HepG2 (cell line): ENCODE data around the gene CMYA5. TPM values are rescaled to one million over a fixed set of nuclear protein-coding genes. Genes with fewer than 3 reads are reported as not detected.

Source experiments
- ATAC-seq: fragments of 200-7000 bp; cut with Tn5 transposase; 3 replicates; pipeline ENCODE4 v1.9.1; 2020; ENCODE audit warnings: mild to moderate bottlenecking, moderate library complexity
- BruUV-seq: library from RNA; stranded (reverse); fragments of 400-500 nt; replicated peaks from 2 replicates; lab custom pipeline; 2021; lab: Mats Ljungman, UMichigan
- CTCF ChIA-PET: fragments of 300-600 bp; formaldehyde crosslinking; extraction: SDS; loops from one replicate; lab custom pipeline; 2021; ENCODE audit warnings: low total read pairs, inconsistent platforms, low intra/inter-chr PET ratio; lab: Yijun Ruan, JAX
- POLR2A ChIA-PET: fragments of 350-600 bp; sonication (Branson Sonifier 250); formaldehyde crosslinking; loops from one replicate; lab custom pipeline; 2020; ENCODE audit warnings: antibody characterized with exemption, inconsistent platforms; lab: Yijun Ruan, JAX
- DNase-seq: peaks from one replicate; pipeline ENCODE4 v3.0.0-alpha.2; 2015; ENCODE audit warnings: low spot score
- FAIRE-seq: peaks from 3 replicates; lab custom pipeline; 2011; peaks lifted over from hg19 to GRCh38; lab: Jason Lieb, UNC
- H2AFZ ChIP-seq: one replicate; pipeline ENCODE4 v1.6.1; 2011; ENCODE audit warnings: low read length, inconsistent platforms
- H3K27ac ChIP-seq: fragments of 300-600 bp; 3 replicates; pipeline ENCODE4 v1.8.0; 2011; ENCODE audit warnings: mixed run types, mild to moderate bottlenecking, mixed read lengths, low read length, inconsistent platforms; ENCODE audit not compliant: insufficient read depth; ENCODE audit errors: extremely low read length
- H3K27me3 ChIP-seq, 2 experiments: fragments of 200-600 bp in 1 of 2; 2 replicates in 1 of 2; 3 replicates in 1 of 2; pipeline versions ENCODE4 v1.6.0 to v1.8.0; 2011; ENCODE audit warnings: low read length in 2 of 2, mild to moderate bottlenecking in 2 of 2, moderate library complexity in 2 of 2, inconsistent platforms in 1 of 2; ENCODE audit not compliant: insufficient read depth in 2 of 2, control insufficient read depth in 1 of 2
- H3K36me3 ChIP-seq, 2 experiments: fragments of 200-600 bp in 1 of 2; replicated peaks in 1 of 2; 2 replicates in 1 of 2; 3 replicates in 1 of 2; pipeline versions ENCODE4 v1.5.1 to v1.8.0; 2011; ENCODE audit warnings: low read length in 2 of 2, inconsistent platforms in 1 of 2; ENCODE audit not compliant: insufficient read depth in 2 of 2, control insufficient read depth in 1 of 2
- H3K4me1 ChIP-seq: 2 replicates; pipeline ENCODE4 v1.5.1; 2012; ENCODE audit warnings: low read length, inconsistent platforms; ENCODE audit not compliant: insufficient read depth
- H3K4me2 ChIP-seq: 2 replicates; pipeline ENCODE4 v1.6.0; 2011; ENCODE audit warnings: low read depth, low read length, inconsistent platforms
- H3K4me3 ChIP-seq, 3 experiments: fragments of 200-600 bp in 1 of 3; sonication (generic), shearing (Covaris generic) in 1 of 3; replicated peaks in 1 of 3; 2 replicates each; pipeline ENCODE4 v1.5.1; 2011 to 2016; ENCODE audit warnings: low read length in 3 of 3, inconsistent platforms in 2 of 3, low read depth in 2 of 3, mild to moderate bottlenecking in 2 of 3, control low read depth in 1 of 3, mixed read lengths in 1 of 3; ENCODE audit not compliant: insufficient read depth in 1 of 3
- H3K79me2 ChIP-seq: one replicate; pipeline ENCODE4 v1.6.1; 2011; ENCODE audit warnings: low read length, inconsistent platforms; ENCODE audit not compliant: insufficient read depth
- H3K9ac ChIP-seq: 2 replicates; pipeline ENCODE4 v1.6.0; 2011; ENCODE audit warnings: mild to moderate bottlenecking, low read depth, low read length, inconsistent platforms; ENCODE audit not compliant: insufficient read depth
- H3K9me3 ChIP-seq: 2 replicates; pipeline ENCODE4 v1.5.1; 2012; ENCODE audit warnings: mild to moderate bottlenecking, low read length
- H4K20me1 ChIP-seq: 2 replicates; pipeline ENCODE4 v1.6.0; 2011; ENCODE audit warnings: inconsistent platforms, mild to moderate bottlenecking, low read length, moderate library complexity; ENCODE audit not compliant: insufficient read depth
- ATF3 ChIP-seq: sonication (generic); formaldehyde crosslinking; IDR thresholded peaks from 2 replicates; pipeline ENCODE4 v1.4.0; 2020; ENCODE audit warnings: missing genetic modification reagents
- BATF2 ChIP-seq: sonication (generic); formaldehyde crosslinking; IDR thresholded peaks from 2 replicates; pipeline ENCODE4 v1.8.0; 2022; ENCODE audit warnings: mild to moderate bottlenecking, missing genetic modification reagents, moderate library complexity
- CBFB ChIP-seq: sonication (generic); formaldehyde crosslinking; IDR thresholded peaks from 2 replicates; pipeline ENCODE4 v1.4.0; 2020; ENCODE audit warnings: missing genetic modification reagents
- DNMT3B ChIP-seq: conservative IDR thresholded peaks from 2 replicates; pipeline ENCODE4 v1.6.1; 2016; ENCODE audit warnings: missing biosample characterization, control low read depth
- ESRRA ChIP-seq: sonication (generic); formaldehyde crosslinking; IDR thresholded peaks from 2 replicates; pipeline ENCODE4 v1.5.1; 2020; ENCODE audit warnings: mild to moderate bottlenecking, low read depth, missing genetic modification reagents
- FOSL1 ChIP-seq: sonication (generic); formaldehyde crosslinking; IDR thresholded peaks from 2 replicates; pipeline ENCODE4 v1.9.0; 2021; ENCODE audit warnings: missing genetic modification reagents, borderline replicate concordance
- GLMP ChIP-seq: sonication (generic); formaldehyde crosslinking; IDR thresholded peaks from 2 replicates; pipeline ENCODE4 v1.9.0; 2021; ENCODE audit warnings: missing genetic modification reagents, mild to moderate bottlenecking, borderline replicate concordance
- HDAC1 ChIP-seq: sonication (generic); formaldehyde crosslinking; IDR thresholded peaks from 2 replicates; pipeline ENCODE4 v1.5.1; 2020; ENCODE audit warnings: mild to moderate bottlenecking, missing genetic modification reagents
- HINFP ChIP-seq: sonication (generic); formaldehyde crosslinking; IDR thresholded peaks from 2 replicates; pipeline ENCODE4 v1.4.0; 2020; ENCODE audit warnings: low read depth, mild to moderate bottlenecking, missing genetic modification reagents
- HMGA1 ChIP-seq: sonication (generic); formaldehyde crosslinking; conservative IDR thresholded peaks from 2 replicates; pipeline ENCODE4 v1.4.0; 2020; ENCODE audit warnings: missing genetic modification reagents
- KDM6A ChIP-seq: IDR thresholded peaks from 2 replicates; pipeline ENCODE4 v1.6.1; 2016; ENCODE audit warnings: low read depth
- MAFF ChIP-seq: IDR thresholded peaks from 2 replicates; pipeline ENCODE4 v1.6.1; 2011; ENCODE audit warnings: low read depth, low read length, improper control_type of control experiment
- MAFK ChIP-seq, 2 experiments: IDR thresholded peaks in 1 of 2; conservative IDR thresholded peaks in 1 of 2; 2 replicates each; pipeline ENCODE4 v1.6.1; 2011; ENCODE audit warnings: improper control_type of control experiment in 2 of 2, low read length in 2 of 2
- MED8 ChIP-seq: sonication (generic); formaldehyde crosslinking; IDR thresholded peaks from 2 replicates; pipeline ENCODE4 v1.8.1; 2023; ENCODE audit warnings: mild to moderate bottlenecking, missing genetic modification reagents; ENCODE audit not compliant: insufficient replicate concordance
- NFE2L2 ChIP-seq: fragments of 150-350 bp; IDR thresholded peaks from 2 replicates; pipeline ENCODE4 v1.6.1; 2014; ENCODE audit warnings: low read length
- NR2F2 ChIP-seq: IDR thresholded peaks from 2 replicates; pipeline ENCODE4 v1.6.1; 2012; ENCODE audit warnings: low read depth, inconsistent platforms, borderline replicate concordance
- RAD21 ChIP-seq: fragments of 450-650 bp; formaldehyde crosslinking; IDR thresholded peaks from 2 replicates; pipeline ENCODE4 v1.5.0; 2020; ENCODE audit warnings: mild to moderate bottlenecking
- SMAD9 ChIP-seq: sonication (generic); formaldehyde crosslinking; IDR thresholded peaks from 2 replicates; pipeline ENCODE4 v1.5.1; 2020; ENCODE audit warnings: mild to moderate bottlenecking, missing genetic modification reagents
- ZFYVE20 ChIP-seq: sonication (generic); formaldehyde crosslinking; IDR thresholded peaks from 2 replicates; pipeline ENCODE4 v1.8.0; 2023; ENCODE audit warnings: low read depth, mild to moderate bottlenecking, moderate library complexity, missing genetic modification reagents, borderline replicate concordance
- ZNF337 ChIP-seq: sonication (generic); formaldehyde crosslinking; IDR thresholded peaks from 2 replicates; pipeline ENCODE4 v1.5.1; 2020; ENCODE audit warnings: missing genetic modification reagents, low read depth, mild to moderate bottlenecking, borderline replicate concordance
- ZNF619 ChIP-seq: sonication (generic); formaldehyde crosslinking; IDR thresholded peaks from 2 replicates; pipeline ENCODE4 v1.4.0; 2020; ENCODE audit warnings: mild to moderate bottlenecking, missing genetic modification reagents
- ZNF879 ChIP-seq: sonication (generic); formaldehyde crosslinking; IDR thresholded peaks from 2 replicates; pipeline ENCODE4 v1.8.1; 2023; ENCODE audit warnings: missing genetic modification reagents
- ZSCAN30 ChIP-seq: sonication (generic); formaldehyde crosslinking; IDR thresholded peaks from 2 replicates; pipeline ENCODE4 v1.5.0; 2020; ENCODE audit warnings: mild to moderate bottlenecking, missing genetic modification reagents
- WGBS: methylation state at CpG from one replicate; pipeline ENCODE4 v1.1.6; 2017; ENCODE audit warnings: low lambda C conversion rate; 5-methylcytosine and 5-hydroxymethylcytosine counted together
- in situ Hi-C: cut with HindIII; loops from 2 replicates; pipeline ENCODE4 v1.10.0; 2017; ENCODE audit warnings: low pct_unique_long_range_greater_than_20kb; ENCODE audit not compliant: extremely low pct_ligation_motif_present
- intact Hi-C: fragments of 100-400 bp; cut with micrococcal nuclease; formaldehyde crosslinking; loops from one replicate; pipeline ENCODE4 v1.10.0; 2022; ENCODE audit not compliant: unreplicated experiment
- polyA plus RNA-seq, 8 experiments: library from polyadenylated mRNA; depleted of rRNA in 3 of 8; stranded (reverse) in 7 of 8; unstranded in 1 of 8; fragments of >200 nt; fragmentation: Illumina TruSeq in 4 of 8; extraction: Trizol in 4 of 8; gene quantifications; 2 replicates each; pipeline versions ENCODE4 v1.2.1 to v1.2.3, GENCODE V29; 2011 to 2016; ENCODE audit warnings: low read depth in 4 of 8, missing spikeins in 1 of 8, mixed read lengths in 1 of 8; ENCODE audit not compliant: insufficient read depth in 1 of 8
- total RNA-seq, 5 experiments: library from RNA; depleted of rRNA; stranded (reverse); fragments of >200 nt; fragmentation: Illumina TruSeq; extraction: Trizol; gene quantifications; 2 replicates each; pipeline ENCODE4 v1.2.3, GENCODE V29; 2016; ENCODE audit warnings: low read depth in 1 of 5

The CMYA5 gene
- total and polyA plus RNA-seq, 2 of the 13 experiments (the other 11 are each of a cell fraction or from before 2014, with no cell fraction given), result 0.13 to 0.51 TPM

- in situ Hi-C loops (no loop called here), intact Hi-C loops (no loop called here)
- no peaks in the 10 kb centered on the region for H3K36me3 ChIP-seq
- H3K27me3 ChIP-seq, result peaks cover 0 to 4% of the 10 kb centered on the region in 2 experiments; a peak in 2 of 5 replicates
- H3K9ac ChIP-seq, result no peak overlapping the region
- WGBS, result 6% methylated on average over 4 of the region's 4 CpGs
- no peak overlapping the region for H3K27ac ChIP-seq
- DNase-seq (no peak), FAIRE-seq (no peak), ATAC-seq (no peak)
- H3K4me2 ChIP-seq, result no peak overlapping the region
- no peak for TF ChIP-seq RAD21 (CRISPR knock-in tag)
- no peak for TF ChIP-seq BATF2 (CRISPR knock-in tag)
- TF ChIP-seq ESRRA (CRISPR knock-in tag), result no peak
- TF ChIP-seq NFE2L2, result peak; percentile 27; the same call in 1 of the 2 replicates
- peak; percentile 79 for TF ChIP-seq MAFF
- TF ChIP-seq KDM6A (CRISPR knock-in tag), result no peak
- TF ChIP-seq MAFK (conservative IDR thresholded peaks at IDR 0.05 in 1 of 2, IDR thresholded peaks at IDR 0.05 in 1 of 2; ENCODE audit: low read length in 2 of 2), result peak; percentile 64 to 80
- no peak for TF ChIP-seq GLMP
- TF ChIP-seq HINFP (CRISPR knock-in tag), result no peak
- TF ChIP-seq ATF3 (CRISPR knock-in tag), result no peak
- no peak for TF ChIP-seq HDAC1 (CRISPR knock-in tag)
- no peak for TF ChIP-seq HMGA1 (CRISPR knock-in tag)
- TF ChIP-seq FOSL1 (CRISPR knock-in tag), result no peak
- TF ChIP-seq CBFB, result no peak
- no peak for TF ChIP-seq MED8
- no peak for TF ChIP-seq ZNF337 (CRISPR knock-in tag)
- TF ChIP-seq ZNF879 (CRISPR knock-in tag), result no peak
- no peak for TF ChIP-seq NR2F2
- no peak for TF ChIP-seq ZNF619 (CRISPR knock-in tag)
- no peak for TF ChIP-seq SMAD9 (CRISPR knock-in tag)
- TF ChIP-seq ZFYVE20 (CRISPR knock-in tag), result no peak
- TF ChIP-seq ZSCAN30, result no peak
- TF ChIP-seq DNMT3B, result no peak
- H3K4me3 ChIP-seq, result no peak overlapping the region
- BruUV-seq, result no TSS peak
- no peaks in the 10 kb centered on the region for H3K9me3 ChIP-seq
- no peak overlapping the region for H2AFZ ChIP-seq
- ChIA-PET POLR2A (no interaction called here), CTCF (no interaction called here)
- H3K79me2 ChIP-seq, result no peaks in the 10 kb centered on the region
- no peaks in the 10 kb centered on the region for H4K20me1 ChIP-seq
- no peaks in the 10 kb centered on the region for H3K4me1 ChIP-seq
Observed at GRCh38 chr5:79832911-79833310, 143.3 kb downstream of the CMYA5 start.
